NOMO-1 (cell line): ENCODE measurements around the gene DNMT3A.

Source experiments
- DNase-seq, 2 experiments: peaks; one replicate each; lab custom pipeline; 2025; ENCODE audit not compliant: unreplicated experiment in 2 of 2; lab: John Stamatoyannopoulos, UW

DNMT3A gene

DNA sequence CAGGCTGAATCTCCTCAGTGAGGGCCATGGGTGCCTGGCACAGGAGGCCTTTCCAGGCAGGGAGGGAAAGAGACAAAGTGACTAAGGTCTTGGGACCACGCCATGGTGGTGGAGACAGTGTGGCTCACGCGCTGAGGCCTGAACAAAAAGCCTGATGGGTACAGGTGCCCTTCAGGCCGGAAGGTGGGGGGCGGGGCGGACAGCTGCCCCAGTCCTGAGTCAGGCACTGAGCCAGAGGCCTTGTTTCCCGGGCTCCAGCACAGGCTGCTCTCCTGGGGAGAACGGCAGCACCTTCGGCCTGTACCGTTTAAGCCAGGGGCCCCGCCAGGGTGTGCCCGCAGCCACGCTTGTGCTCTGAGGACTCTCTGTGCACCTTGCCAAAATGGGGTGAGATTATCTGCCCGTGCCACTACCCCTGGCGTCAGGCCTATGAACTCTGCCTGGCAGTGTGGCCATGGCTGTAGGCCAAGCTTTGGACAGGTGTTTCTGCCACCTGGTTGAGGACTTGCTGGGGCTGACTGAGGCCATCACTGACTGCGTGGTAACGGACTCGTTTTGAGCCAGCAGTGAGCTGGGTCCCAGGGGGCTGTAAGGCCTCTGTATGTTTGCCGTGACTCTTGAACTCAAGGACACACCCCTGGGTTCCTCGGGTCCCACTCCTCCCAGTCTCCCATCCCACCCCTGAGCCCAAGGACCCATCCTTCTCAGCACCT is 31.7 kb upstream of the DNMT3A start:
- no peak for DNase-seq

DNA sequence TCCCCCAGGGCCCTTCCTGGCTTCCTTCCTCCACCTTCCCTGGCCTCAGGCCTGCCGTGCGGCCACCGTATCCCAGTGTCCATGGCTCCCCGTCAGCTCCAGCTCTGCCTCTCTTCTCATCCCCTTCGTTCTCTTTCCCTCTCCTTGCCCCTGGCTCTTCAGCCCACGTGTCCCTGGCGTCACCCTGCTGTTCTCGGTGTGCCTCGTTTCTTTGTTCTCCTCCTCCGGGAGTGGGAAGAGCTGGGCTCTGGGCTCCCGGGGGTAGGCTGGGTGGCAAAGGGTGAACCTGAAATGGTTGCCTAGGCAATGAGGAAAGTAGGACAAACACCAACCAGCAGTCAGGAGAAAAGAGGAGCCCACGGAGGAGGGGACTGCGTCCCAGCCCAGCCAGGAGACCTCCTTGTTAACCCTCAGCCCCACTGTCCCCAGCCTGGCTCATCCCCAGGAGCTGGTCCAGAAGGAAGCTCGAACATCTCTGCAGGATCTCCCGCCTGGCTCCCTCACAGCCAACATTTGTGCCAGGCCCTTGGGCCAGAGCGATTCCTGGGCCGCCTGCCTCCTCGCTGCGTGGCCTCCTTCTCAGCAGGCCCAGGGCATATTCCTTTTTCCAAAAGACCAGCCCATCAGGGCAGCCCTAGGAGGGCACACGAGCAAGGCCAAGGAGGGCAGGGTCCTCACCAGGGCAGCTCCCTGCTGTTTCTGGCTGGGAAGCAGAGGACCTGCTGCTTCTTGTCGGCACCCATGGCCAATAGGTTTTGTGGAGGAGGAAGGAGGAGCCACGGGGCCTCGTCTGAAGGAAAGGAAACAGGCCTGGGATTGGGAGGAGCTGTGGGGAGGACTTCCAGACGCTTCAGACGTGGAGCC is 30.9 kb upstream of the DNMT3A start:
- DNase-seq, result no peak

DNA sequence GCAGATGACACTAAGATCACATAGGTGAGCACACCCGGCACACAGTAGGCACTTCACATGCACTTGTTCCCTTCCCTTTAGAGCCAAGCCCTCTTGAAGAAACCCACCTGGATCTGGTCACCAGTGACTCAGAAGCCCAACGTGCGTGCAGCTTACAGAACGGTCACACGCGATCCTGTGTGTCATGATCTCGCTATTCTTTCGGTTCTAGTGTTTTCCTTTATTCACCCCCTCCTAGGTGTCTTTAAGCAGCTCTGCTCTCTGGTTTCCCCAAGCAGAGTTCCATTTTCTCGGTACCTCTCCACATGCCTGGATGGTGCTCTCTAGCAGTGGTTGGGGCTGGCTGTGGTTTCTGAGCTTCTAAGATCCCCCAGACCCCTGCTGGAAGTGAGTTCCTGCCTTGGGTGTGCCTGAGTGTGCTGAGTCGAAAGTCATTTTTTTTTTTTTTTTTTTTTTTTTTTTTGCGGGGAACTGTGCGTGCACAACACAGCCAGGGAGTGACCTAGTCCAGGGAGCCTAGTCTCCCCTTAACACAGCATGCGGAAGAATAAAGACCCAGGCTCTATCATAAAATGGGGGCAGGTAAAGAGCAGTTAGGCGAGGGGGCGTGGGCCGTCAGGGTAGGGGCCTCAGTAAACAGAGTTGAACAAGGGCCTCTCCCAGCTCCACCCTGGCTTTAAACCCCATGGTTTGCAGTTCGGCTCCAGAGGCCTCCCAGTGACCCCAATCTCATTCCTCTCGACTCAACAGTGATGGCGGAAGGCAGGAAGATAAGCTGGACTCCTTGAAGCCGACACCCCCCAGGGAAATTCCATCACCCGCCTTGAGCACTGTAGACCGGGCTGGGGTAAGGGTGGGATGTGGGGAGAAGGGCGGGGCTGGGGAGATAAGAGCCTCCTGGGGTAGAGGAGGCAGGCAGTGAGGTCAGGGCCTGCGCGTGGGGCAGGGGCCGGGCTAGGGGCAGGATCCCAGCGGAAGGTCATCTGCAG is 29.8 kb upstream of the DNMT3A start:
- no peak for DNase-seq

- DNase-seq, result no peak
Measured at GRCh38 chr2:25369876-25370275, 28.2 kb upstream of the DNMT3A start.

- no peak for DNase-seq
Measured at GRCh38 chr2:25369439-25369838, 27.7 kb upstream of the DNMT3A start.

GRCh38 chr2:25368660-25369059 is 26.9 kb upstream of the DNMT3A start:
- no peak for DNase-seq

- DNase-seq, result no peak
Measured at GRCh38 chr2:25367296-25367695, 25.6 kb upstream of the DNMT3A start.

- DNase-seq, result no peak
Measured at GRCh38 chr2:25366629-25367028, 24.9 kb upstream of the DNMT3A start.

DNA sequence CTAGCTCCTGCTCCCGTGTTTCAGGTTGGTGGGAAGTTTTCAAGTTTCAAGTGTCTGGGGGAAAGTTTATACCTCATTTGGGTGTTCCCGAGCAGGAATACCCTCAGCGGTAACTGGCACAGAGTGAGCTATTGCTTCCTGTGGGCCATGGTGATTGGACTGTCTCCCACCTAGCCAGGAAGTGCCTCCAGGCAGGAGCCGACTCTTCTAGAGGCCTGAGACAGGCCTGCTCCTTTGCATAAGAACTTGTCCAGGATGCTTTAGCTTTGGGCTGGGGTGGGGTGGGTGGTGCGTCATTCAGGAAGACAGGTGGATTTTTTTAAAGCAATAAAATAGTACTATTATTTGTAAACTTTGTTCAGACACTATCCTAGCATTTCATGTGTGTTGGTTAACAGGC is 23.5 kb upstream of the DNMT3A start:
- DNase-seq, result no peak

DNA sequence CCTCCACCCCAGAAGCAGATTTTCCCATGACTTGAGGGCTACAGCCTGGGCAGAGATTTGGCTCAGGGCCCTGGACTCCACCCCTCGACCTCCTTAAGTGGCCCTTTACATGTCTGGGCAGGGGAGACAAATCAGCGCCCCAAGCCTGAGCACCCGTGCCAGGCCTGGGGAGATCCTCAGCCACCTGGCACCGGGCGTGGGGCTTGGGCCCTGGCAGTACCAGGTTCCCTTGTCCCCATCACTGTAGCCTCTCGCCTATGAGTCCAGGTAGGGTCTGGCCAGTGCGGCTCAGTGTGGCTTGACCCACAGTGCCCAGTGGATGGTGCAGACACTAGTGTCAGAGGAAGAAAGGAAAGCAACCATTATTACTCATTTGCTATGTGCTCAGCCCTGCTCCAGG is 22.0 kb upstream of the DNMT3A start:
- no peak for DNase-seq

GRCh38 chr2:25362434-25363145 is 20.9 kb upstream of the DNMT3A start:
- peak; percentile 66 to 80 for DNase-seq

GRCh38 chr2:25362049-25362433 is 20.3 kb upstream of the DNMT3A start:
- DNase-seq, result peak; percentile 87 to 89

- DNase-seq, result no peak
Measured at GRCh38 chr2:25361261-25362048, 19.7 kb upstream of the DNMT3A start.

- no peak for DNase-seq
Measured at GRCh38 chr2:25358836-25359235, 17.1 kb upstream of the DNMT3A start.

- no peak for DNase-seq
Measured at GRCh38 chr2:25358249-25358815, 16.6 kb upstream of the DNMT3A start.

GRCh38 chr2:25356088-25356487 is 14.4 kb upstream of the DNMT3A start:
- no peak for DNase-seq

GRCh38 chr2:25355270-25355669 is 13.5 kb upstream of the DNMT3A start:
- DNase-seq, result no peak

DNA sequence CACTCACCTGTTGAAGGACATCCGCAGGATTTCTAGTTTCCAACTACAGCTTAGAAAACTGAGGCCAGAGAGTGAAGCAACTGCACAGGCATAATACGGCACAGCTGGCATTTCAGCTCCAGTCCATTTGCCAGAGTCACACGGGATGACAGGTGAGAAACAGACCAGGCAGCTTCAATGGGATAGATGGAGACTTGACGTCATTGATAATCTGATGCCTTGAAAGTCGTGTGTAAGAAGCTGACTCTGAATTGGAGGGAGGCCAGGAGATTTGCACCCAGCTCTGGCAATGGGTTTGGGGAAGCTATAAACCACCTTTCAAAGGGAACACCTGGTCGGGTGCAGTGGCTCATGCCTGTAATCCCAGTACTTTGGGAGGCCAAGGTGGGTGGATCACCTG is 12.4 kb upstream of the DNMT3A start:
- no peak for DNase-seq

DNA sequence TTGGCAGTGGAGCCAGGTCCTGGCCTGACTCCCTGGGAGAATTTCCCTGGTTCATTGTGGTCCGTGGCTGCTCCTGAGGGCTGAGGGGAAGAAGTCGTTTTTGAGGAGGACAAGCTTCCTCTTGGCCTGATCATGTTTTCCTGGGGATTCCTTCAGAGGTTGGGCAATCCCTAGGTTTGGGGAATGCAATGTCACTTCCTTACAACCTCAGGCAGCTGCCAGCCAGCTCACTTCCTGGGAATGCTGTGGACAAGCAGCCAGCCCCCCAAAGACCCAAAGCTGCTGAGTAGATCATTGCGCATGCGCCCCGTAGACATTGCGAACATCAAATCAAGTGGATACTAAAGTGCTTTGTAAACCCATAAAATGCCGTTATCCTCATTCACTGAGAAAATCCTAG is 7.7 kb upstream of the DNMT3A start:
- DNase-seq, result no peak
